Fibroblast of upper back skin (primary cell): ENCODE data around the gene KDM6B.

Experiments used
- DNase-seq: peaks from one replicate; pipeline ENCODE4 v3.0.0-alpha.2; 2013

The KDM6B gene

DNA sequence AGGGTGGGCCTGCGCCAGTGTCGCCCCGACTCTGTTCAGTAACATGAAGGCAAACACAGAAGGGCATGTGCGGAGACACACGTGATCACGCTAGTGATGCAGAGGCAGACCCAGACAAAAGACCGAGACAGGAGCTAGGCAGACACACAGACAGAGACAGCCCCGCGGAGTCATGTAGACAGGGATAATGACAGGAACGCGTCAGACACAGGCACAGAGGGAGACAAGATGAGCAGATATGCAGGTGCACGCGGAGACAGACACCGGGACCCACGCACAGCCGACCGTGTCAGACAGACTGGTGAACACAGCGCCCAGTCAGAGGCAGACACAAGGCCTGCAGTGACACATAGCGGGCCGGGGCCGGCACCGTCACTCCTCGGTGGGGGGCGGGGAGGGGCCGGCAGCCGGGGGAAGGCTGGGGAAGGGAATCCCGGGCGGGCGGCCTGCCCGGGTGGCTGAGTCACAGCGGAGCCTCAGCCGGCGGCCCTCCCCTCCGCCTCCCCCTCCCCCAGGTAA is 7.4 kb downstream of the KDM6B start:
- DNase-seq = peak; percentile 93

DNA sequence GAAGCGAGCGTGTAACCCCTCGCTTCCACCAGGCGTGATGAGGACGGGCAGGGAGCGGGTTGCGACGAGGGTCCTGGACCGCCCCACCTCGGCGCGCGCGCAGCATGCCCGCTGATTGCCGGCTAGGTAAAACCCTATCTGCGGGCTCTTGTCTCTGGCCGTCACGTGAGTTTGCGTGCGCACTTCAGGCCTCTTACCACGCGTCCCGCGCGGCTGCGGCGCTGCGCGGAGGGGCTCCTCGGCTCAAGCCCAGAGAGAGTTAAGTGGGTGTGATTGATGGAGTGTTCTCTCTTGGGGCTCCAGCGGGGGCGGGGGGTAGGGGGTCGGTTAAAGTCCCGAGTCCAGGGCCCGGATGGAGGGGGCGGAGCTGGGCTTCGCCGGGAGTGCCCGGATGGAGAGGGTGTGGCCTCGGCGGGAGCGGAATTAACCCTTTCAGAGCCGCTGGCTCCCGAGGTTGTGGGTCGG is 7.9 kb downstream of the KDM6B start:
- DNase-seq = peak; percentile 88

DNA sequence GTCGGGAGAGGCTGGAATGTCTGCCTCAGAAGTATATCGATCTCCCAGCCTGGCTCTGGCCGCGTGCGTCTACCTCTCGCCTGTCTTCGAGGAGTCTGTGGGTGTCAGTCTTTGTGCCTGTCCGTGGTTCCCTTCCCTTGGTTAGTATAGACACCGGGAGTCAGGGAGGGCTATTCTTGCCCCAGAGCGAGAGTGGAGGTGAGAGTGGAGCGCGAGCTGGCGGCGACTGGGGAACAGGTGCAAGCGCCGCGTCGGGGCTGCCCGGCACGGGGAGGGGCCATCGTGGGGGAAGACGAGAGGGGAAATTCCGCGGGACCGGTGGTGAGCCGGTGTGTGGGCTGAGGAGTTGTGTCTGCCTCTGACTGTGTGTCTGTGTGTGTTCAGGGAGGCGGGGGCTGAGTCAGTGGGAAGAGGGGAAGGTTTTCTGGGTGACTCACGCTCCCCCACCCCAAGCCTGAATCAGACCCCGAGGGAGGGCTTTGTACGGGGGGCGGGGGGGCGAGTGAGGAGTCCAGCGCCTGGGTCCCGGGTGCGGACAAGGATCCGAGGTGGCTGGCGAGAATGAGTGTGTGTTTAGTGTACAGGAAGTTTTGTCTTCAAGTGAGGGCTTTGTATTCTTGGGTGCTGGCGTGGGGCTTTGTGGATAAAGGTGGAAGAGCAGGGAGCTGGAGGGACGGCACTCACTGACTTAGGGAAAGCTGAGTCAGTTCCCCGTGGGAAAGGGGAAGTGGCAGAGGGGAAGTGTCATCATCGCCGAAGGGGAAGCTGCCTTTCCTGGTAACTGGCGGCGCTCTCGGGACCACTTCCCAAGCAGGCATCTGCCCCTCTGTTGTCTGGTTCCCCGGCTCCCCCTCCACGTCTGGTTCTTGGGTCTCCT is 8.6 kb downstream of the KDM6B start:
- peak; percentile 95 for DNase-seq

- DNase-seq = no peak
These were observed 9.2 kb downstream of the KDM6B start for GRCh38 chr17:7843257-7843535.

GRCh38 chr17:7843536-7844291 is 9.7 kb downstream of the KDM6B start:
- DNase-seq = peak; percentile 74

DNA sequence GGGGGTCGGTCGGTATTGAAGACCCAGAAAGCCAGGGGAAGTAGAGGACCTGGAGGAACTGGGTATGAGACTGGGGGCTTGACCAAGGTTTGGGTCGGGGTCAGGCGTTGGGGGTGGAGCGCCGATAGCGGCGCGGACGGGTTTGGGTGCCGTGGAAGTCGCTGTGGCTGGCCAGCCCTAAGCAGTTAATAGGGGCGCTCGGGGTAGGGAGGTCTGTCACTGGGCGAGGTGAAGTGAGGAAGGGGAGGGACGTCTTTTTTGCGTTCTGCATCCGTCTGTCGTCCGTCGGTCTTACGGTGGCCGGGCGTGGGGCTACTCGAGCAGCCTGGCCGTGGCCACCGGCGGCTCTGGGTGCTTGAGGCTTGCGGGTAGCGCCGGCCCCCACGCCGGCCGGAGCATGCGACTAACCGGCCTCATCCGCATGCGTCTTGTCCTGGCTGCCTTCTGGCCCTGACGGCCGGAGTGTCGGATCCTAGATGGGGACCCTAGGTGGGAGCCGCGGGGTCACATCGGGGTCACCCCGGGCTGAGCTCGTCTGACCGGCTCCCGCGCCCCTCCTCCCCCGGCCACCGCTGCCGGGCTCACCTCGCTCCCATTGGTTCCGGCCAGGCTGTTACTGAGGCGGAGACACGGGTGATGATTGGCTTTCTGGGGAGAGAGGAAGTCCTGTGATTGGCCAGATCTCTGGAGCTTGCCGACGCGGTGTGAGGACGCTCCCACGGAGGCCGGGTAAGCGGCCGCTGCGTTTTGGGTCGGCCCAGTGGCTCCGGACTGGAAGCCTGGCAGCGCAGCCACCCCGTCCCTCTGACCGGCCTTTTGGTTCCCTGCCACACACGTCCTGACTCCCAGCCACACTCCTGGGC is 10.5 kb downstream of the KDM6B start:
- peak; percentile 92 for DNase-seq

DNA sequence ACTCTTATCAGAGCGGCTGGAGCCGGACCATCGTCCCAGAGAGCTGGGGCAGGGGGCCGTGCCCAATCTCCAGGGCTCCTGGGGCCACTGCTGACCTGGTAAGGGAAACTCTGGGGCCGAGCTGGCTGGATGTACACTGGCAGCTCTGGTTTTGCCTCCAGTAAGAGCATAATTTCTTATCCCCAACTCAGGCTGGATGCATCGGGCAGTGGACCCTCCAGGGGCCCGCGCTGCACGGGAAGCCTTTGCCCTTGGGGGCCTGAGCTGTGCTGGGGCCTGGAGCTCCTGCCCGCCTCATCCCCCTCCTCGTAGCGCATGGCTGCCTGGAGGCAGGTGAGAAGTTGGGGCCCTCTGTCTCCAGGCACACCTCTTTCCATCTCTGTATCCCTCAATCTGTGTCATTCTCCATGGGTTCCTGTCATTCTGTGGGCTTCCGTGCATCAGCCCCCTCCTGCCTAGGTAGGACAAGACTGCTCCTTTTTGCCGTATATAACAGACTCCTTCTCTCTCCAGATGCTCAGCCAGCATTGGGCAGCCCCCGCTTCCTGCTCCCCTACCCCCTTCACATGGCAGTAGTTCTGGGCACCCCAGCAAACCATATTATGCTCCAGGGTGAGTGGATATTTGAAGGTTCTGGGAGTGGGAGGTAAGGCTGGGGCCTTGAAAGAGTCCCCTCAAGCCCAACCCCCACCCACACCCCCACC is 11.5 kb downstream of the KDM6B start:
- no peak for DNase-seq

- no peak for DNase-seq
These were observed 12.2 kb downstream of the KDM6B start for GRCh38 chr17:7846063-7846735.

GRCh38 chr17:7846765-7847661 is 13.0 kb downstream of the KDM6B start:
- no peak for DNase-seq

DNA sequence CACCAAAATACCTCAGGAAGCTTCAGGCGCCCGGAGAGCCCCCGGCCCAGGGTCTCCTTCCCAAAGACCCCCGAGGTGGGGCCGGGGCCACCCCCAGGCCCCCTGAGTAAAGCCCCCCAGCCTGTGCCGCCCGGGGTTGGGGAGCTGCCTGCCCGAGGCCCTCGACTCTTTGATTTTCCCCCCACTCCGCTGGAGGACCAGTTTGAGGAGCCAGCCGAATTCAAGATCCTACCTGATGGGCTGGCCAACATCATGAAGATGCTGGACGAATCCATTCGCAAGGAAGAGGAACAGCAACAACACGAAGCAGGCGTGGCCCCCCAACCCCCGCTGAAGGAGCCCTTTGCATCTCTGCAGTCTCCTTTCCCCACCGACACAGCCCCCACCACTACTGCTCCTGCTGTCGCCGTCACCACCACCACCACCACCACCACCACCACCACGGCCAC is 14.1 kb downstream of the KDM6B start:
- no peak for DNase-seq

DNA sequence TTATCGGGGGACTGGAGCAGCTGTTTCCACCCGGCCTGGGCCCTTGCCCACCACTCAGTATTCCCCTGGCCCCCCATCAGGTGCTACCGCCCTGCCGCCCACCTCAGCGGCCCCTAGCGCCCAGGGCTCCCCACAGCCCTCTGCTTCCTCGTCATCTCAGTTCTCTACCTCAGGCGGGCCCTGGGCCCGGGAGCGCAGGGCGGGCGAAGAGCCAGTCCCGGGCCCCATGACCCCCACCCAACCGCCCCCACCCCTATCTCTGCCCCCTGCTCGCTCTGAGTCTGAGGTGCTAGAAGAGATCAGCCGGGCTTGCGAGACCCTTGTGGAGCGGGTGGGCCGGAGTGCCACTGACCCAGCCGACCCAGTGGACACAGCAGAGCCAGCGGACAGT is 14.7 kb downstream of the KDM6B start:
- no peak for DNase-seq

DNA sequence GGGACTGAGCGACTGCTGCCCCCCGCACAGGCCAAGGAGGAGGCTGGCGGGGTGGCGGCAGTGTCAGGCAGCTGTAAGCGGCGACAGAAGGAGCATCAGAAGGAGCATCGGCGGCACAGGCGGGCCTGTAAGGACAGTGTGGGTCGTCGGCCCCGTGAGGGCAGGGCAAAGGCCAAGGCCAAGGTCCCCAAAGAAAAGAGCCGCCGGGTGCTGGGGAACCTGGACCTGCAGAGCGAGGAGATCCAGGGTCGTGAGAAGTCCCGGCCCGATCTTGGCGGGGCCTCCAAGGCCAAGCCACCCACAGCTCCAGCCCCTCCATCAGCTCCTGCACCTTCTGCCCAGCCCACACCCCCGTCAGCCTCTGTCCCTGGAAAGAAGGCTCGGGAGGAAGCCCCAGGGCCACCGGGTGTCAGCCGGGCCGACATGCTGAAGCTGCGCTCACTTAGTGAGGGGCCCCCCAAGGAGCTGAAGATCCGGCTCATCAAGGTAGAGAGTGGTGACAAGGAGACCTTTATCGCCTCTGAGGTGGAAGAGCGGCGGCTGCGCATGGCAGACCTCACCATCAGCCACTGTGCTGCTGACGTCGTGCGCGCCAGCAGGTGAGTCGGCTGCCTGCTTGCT is 15.2 kb downstream of the KDM6B start:
- no peak for DNase-seq

DNA sequence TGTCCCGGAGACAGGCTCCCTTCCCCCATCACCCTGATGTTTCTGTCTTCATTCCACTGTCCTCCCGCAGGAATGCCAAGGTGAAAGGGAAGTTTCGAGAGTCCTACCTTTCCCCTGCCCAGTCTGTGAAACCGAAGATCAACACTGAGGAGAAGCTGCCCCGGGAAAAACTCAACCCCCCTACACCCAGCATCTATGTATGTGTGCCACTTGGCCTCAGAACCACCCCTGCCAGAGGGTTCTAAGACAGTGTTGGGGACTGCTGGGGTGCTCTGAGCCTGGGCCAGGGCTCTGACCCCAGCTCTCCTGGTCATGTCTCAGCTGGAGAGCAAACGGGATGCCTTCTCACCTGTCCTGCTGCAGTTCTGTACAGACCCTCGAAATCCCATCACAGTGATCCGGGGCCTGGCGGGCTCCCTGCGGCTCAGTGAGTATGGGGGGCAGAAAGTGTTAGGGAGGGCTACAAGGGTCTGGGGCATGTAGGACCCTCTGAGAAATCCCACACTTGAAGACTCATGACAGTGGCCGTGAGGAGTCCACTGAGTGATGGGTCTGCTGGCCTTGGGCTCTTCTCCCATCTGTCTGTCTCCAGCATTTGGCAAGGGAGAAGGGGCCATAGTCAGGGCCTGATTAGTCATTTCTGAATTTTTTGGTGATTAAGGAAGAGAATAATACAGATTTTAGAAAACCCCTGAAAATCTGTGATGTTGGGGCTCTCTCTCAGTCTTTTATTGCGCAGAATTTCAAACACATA is 15.9 kb downstream of the KDM6B start:
- DNase-seq = no peak

- no peak for DNase-seq
These were observed 16.9 kb downstream of the KDM6B start for GRCh38 chr17:7850701-7851437.

DNA sequence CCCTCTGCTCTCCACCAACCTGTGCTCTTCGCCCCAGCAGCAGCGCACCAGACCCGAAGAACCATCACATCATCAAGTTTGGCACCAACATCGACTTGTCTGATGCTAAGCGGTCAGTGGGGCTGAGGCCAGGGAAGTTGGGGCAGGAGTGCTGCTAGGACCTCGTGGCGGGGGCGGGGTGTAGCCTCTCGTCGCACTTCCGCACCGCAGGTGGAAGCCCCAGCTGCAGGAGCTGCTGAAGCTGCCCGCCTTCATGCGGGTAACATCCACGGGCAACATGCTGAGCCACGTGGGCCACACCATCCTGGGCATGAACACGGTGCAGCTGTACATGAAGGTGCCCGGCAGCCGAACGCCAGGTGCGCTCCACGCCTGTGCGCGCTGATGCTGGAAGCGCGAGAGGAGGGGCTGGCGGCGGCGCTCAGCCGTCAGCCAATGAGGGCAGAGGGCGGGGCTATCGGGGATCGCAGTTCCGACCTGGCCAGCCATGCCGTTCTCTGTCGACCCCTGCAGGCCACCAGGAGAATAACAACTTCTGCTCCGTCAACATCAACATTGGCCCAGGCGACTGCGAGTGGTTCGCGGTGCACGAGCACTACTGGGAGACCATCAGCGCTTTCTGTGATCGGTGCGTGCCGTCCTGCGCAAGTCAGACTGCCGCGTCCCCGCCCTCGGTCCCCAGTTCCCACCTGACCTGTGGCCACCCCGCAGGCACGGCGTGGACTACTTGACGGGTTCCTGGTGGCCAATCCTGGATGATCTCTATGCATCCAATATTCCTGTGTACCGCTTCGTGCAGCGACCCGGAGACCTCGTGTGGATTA is 17.6 kb downstream of the KDM6B start:
- peak; percentile 81 for DNase-seq

- DNase-seq = no peak
These were observed 18.2 kb downstream of the KDM6B start for GRCh38 chr17:7852262-7852670.

- DNase-seq = no peak
These were observed 19.1 kb downstream of the KDM6B start for GRCh38 chr17:7852919-7853690.
